GM11168 (cell line): Measurements from ENCODE around the gene CDON.
"Not testable (repeated sequence)": the region's sequence is repeated elsewhere in the genome, so short reads cannot be mapped to it uniquely, and the experiment has no call there.

Experiments used
- in situ Hi-C: fragments of 300-500 bp; cut with MboI; formaldehyde crosslinking; loops from one replicate; pipeline ENCODE4 v1.12.0; 2022; ENCODE audit warnings: low sequenced_read_pairs; ENCODE audit not compliant: unreplicated experiment

The CDON gene

DNA sequence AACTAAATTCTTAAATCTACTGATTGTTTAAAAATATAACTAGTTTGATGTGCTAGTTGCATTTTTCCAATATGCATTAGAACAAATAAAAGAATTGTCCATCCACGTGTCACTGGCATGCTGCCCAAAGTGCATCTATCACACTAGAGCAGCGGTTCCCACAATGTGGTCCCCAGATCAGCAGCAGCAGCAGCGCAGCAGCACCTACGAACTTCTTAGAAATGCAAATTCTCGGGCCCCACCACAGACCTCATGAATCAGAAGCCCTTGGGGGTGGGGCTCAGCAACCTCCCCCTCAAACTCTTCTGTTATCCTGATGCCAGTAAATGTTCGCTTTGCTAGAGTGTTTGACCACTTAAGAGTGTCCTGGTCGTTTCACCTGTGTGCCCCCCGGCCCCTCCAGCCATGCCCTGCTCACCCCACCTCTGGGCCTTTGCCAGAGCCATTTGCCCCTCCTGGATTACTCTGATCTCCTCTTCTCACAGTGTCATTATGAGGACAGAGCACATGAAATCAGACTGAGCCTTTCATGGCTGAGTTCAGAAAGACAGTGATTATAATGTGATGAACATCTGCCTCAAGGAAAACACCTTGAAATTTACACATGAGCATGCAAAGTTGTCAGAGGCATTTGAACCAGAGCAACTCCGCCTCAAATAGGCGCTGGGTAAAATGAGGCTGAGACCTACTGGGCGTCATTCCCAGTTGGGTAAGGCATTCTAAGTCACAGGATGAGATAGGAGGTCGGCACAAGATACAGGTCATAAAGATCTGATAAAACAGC lies 129.4 kb downstream of the CDON start:
- in situ Hi-C loops: no loop called here

DNA sequence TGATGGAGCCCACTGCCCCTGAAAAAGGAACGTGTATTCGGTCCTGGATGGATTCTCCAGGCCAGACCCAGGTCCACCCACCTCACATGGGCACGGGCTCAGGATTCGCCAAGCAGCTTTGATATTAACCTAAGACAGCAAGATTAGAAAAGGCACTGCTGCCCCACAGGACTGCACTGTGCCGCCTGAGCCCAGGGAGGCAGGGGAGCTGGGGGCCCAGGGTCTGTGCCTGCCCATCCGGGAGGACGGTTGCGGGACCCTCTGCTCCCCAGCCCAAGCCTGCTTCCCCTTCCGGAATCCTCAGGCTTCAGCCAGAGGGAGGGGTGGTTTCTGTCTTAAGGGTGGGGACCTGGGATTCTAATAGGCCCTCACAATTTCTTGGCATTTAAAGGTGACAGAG lies 130.4 kb downstream of the CDON start:
- in situ Hi-C loops: no loop called here

DNA sequence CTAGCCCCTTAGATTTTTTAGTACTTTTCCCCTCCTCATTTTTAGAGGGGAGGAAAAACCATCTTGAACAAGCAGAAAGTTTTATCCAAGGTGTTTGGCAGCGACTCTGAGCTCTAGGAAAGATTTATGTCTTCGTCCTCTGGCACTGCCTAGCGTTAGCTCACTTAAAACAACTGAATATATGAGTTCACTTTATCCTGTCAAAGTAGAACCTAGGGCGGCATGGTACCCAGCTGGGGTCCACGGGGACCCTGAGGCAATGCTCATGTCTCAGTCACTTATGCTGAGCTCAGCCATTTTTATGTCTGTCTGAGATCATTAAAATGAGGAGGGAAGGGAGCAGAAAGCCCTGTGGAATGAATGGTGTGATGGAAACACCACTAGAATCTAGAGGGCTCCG lies 131.0 kb downstream of the CDON start:
- in situ Hi-C loops: no loop called here

DNA sequence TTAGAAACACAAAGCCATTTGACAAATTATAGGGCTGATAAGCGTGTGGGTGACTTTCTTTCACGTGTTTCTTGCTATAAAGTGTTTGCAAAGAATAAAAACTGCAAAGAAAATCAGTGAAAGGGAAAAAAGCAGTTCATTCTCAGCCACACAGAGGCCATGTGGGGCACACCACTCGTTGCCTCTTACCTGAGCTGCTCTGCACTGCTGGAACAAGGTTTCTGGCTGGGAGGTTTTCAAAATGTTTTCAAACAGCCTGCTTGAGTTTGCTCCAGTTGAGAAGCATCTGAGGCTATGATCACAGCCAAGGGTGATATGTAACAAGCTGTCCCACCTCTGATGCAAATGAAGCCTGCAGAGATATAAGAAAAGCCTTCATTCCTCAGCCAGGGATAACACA lies 131.6 kb downstream of the CDON start:
- in situ Hi-C loops: no loop called here

DNA sequence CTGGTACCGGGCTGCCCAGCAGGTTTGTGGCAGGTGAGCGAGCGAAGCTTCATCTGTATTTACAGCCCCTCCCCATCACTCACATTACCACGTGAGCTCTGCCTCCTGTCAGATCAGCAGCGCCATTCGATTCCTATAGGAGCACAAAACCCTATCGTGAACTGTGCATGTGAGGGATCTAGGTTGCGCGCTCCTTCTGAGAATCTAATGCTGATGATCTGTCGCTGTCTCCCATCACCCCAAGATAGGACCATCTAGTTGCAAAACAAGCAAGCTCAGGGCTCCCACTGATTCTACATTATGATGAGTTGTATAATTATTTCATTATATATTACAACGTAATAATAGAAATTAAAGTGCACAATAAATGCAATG lies 132.6 kb downstream of the CDON start:
- in situ Hi-C loops: no loop called here

DNA sequence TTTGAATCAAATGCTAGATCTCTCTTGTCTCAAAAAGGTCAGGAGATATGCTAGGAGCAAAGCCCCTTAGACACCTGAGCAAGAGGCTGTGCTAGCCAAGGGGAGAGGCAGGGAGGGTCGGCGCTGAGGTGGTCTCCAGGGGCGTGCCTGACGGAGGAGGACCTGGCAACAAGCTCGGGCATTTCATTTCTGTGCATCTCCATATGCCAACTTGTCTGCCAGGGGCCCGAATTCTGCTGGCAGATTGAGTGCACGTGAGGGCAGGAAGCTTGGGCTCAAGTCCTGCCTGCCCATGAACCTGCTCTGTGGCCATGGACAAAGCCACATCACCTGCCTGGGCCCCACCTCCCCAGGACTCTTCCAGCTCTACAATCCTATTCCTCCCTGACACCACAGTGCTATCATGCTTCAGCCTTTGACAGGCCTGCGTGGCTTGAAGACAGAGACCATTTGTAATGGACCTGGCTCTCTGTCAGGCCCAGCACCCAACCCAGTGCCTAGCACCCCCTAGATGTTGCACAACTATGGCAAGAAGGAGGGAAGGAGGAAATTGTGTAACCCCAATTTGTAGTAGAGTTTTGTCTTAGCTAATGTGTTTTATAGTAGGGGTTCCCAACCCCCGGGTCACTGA lies 133.1 kb downstream of the CDON start:
- in situ Hi-C loops: loop anchor here (10.0 kb wide), 1 partner anchor 265 kb away; no protein-coding TSS in a partner anchor

DNA sequence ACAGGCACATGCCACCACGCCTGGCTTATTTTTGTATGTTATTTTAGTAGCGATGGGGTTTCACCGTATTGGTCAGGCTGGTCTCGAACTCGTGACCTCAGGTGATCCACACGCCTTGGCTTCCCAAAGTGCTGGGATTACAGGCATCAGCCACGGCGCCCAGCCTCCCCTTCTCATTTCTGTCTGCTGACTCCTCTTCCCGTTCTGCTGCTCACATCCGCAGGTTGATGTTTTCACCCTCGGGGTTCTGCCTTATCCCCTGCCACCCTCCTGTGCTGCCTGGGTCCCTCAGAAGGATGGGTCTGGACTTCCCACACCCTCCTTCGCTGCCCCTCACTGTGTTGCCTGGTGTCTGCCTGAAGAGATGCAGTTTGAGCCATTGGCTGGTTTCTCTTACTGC lies 136.0 kb downstream of the CDON start:
- in situ Hi-C loops: loop anchor here (10.0 kb wide), 1 partner anchor 268 kb away; no protein-coding TSS in a partner anchor

DNA sequence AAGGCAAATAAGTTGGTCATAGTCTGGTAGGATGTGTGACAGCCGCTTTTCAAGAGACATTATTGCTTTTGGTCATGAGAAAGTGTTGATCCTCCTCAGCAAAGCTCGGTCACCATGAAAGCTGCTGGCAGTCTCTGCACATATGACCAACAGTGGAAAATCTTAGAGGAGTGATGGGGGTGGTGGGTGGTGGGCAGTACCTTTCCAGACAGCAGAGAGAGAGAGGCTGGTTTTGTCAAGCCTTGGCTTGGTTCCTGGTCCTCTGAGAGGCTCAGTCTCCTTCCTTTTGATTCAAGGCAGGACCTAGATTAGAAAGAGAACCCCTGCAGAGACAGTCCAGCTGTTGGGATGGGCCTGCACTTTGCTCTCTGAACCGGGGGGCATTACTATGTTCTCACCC lies 136.9 kb downstream of the CDON start:
- in situ Hi-C loops: loop anchor here (10.0 kb wide), 1 partner anchor 269 kb away; no protein-coding TSS in a partner anchor

DNA sequence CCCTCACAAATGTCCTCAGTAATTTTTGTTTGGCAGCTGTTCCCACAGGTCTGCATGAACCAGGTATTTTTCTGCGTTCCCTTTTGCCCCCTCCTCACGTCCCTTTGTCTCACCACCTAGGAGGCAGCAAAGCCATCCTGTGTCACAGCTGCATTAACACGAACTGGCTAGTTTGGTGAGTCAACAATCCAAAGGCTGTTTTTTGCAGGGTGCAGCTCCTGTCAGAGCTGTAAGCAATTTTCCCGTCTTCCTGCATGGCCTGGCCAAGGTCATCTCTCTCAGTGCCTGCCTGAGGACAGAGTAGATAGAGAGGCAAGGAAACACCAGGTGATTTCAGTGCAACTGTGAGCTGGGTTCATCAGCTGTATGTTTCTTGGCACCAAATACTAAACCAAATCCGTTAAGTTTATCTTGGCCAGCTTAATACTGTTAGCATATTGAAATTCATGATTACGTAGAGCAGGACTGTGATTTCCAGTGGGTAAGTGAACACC lies 137.4 kb downstream of the CDON start:
- in situ Hi-C loops: loop anchor here (10.0 kb wide), 1 partner anchor 270 kb away; no protein-coding TSS in a partner anchor

DNA sequence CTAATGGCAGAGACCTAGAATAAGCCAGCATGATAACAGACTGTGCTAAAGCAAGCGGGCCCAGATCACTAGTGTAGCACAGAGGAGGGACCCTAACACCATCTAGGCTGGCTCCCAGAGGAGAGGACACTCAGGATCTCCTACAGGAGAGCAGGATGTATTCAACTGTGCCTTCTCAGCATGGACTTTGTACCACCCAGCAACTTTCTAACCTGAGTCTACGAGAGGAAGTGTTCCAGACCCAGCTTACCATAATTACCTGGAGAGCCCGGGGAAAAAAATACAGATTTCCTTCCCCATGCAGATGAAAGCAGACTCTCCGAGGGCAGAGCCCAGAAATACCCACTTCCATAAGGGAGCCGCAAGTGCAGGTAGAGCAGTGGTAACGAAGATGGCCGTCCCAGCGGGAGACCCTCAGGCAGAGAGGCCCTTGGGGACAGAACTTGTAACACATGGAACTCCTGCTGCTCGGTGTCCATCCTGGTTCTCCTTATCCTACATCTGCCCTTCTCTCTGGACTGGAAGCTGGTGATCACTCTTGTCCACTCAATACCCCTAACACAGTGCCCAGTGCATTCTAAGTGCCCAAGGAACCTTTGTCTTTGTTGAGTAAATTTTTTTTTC lies 138.2 kb downstream of the CDON start:
- in situ Hi-C loops: loop anchor here (10.0 kb wide), 1 partner anchor 270 kb away; no protein-coding TSS in a partner anchor

DNA sequence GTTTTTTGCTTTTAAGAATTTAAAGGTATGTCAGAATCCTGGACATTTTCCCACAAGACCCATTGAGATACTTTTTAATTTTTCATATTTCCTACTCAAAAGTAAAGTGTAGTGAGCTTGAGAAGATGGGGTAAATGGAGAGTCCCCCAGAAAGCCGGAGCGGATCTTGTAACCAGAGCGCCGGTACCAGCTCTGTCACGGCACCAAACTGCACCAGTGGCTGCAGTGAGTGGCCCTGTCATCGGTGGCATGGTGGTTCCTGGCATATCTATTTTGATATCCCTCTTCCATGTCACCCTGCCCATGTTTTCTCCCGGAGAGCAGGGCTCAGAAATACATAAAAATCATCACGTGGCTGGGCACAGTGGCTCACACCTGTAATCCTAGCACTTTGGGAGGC lies 139.0 kb downstream of the CDON start:
- in situ Hi-C loops: loop anchor here (10.0 kb wide), 1 partner anchor 271 kb away; no protein-coding TSS in a partner anchor

DNA sequence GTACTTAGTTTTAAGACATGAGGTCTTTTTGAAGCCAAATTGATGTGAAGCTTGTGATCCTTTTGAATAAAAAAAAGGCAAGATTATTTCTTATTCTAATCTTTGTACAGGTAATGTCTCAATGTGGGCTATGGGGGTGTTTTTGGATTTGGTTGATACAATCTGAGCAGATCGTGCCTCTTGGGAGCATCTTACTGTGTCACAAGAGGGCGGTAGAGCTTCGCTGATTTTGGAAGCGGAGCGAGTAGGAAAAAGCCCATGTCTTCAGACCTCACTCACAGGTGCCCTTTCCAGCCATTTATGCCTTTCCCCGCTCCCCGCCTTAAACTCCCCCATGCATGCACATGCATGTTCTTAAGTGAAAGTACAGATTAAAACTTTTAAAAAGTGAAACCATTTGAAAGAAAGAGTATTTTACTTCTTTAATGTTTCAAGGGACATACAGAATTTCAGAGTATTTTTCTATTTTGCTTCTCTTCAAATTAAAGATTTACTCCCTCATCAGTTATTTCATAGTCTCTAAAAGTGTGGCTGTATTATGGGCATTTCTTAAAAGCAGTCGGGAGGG lies 139.6 kb downstream of the CDON start:
- in situ Hi-C loops: loop anchor here (10.0 kb wide), 1 partner anchor 272 kb away; no protein-coding TSS in a partner anchor

DNA sequence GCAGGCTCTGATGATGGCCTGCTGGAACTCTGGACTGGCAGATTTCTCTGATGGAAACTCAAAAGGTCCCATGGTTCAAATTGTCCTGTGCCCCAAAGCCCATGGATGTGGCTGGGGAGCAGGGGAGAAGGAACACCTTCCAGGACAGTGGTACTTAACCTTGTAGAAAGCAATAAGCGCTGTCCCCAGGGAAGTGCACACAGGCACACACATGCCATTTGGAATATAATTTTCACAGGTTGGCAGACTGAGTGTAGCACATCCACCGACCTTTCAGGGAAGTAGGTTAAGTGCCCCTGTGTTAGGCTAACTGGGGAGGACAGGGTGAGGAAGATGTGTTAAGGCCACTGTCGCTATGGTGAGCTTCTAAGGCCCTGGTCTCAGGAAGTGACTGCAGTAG lies 140.5 kb downstream of the CDON start:
- in situ Hi-C loops: loop anchor here (10.0 kb wide), 1 partner anchor 273 kb away; no protein-coding TSS in a partner anchor

DNA sequence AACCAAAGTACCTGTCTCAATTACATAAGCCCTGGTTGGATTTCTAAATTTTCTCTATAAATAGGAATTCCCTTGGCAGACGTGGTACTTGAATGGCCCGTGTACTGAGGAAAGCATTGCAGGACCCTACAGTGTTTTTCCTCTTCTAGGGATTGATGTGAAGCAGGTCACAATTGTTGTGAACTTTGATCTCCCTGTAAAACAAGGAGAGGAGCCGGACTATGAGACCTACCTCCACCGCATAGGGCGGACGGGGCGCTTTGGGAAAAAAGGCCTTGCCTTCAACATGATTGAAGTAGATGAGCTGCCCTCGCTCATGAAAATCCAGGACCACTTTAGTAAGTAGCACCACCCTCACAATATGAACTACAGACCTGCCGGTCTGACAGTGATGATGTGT lies 141.6 kb downstream of the CDON start:
- in situ Hi-C loops: loop anchor here (10.0 kb wide), 1 partner anchor 274 kb away; no protein-coding TSS in a partner anchor

DNA sequence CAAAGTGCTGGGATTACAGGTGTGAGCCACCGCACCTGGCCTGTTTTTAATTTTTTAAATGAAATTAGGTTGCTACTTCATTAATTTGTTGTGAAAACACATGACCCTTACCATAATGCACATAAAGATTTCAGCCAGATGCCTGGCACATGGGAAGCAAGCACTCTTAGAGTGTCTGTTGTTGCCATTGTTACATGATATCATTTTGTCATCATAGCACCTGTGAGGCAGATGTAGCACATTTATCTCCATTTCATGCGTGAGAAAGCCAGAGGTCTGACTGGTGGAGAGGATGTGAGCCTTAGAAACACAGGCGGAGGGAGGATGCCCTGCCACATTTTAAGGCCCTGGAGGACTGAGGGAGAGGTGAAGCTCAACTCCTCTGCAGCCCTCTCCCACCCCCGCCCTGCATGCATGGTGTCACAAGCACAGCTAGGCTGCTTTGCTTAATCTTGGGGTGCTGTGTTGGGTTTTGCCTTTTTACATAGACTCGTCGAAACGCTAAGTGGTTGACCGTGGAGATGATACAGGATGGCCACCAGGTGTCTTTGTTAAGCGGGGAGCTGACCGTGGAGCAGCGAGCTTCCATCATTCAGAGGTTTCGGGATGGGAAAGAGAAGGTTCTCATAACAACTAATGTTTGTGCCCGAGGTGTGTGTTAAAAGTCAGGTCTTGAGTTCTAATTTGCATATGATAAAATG lies 144.4 kb downstream of the CDON start:
- in situ Hi-C loops: no loop called here

DNA sequence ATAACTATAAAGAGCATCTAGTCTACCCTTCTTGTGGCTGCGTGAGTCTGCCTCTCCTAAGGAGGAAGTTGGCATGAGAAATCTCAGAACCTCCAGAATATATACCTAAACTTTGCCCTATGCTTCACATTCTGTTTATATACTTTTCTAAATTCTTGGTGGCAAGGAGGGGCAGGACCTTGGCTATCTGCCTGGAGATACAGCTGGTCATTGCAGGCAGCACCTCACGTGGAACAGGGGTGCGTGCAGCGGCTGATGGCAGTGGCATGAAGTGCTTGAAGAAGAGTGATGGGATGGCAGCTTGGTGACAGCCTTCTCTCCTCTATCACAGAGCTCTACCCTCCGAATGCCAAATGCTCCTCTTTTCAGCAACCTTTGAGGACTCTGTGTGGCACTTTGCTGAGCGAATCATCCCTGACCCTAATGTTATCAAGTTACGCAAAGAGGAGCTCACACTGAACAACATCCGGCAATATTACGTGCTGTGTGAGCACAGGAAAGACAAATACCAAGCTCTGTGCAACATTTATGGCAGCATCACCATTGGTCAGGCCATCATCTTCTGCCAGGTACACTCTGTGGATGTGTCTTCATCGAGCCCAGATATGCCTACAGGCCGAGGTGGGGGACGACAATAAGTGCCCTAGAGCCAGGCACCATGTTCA lies 145.9 kb downstream of the CDON start:
- in situ Hi-C loops: no loop called here

DNA sequence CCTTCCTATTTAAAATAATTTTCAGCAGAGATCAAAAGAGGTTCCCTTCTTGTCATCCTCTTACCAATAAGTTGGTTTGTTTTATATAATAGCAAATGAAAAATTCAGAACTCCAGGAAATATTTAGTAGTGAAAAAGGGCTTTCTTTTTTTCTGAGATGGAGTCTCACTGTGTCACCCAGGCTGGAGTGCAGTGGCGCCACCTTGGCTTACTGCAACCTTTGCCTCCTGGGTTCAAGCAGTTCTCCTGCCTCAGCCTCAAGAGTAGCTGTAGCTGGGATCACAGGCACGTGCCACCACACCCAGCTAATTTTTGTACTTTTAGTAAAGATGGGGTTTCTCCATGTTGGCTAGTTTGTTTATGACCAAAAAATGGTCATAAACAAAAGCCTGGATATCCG lies 148.1 kb downstream of the CDON start:
- in situ Hi-C loops: not testable (repeated sequence)

DNA sequence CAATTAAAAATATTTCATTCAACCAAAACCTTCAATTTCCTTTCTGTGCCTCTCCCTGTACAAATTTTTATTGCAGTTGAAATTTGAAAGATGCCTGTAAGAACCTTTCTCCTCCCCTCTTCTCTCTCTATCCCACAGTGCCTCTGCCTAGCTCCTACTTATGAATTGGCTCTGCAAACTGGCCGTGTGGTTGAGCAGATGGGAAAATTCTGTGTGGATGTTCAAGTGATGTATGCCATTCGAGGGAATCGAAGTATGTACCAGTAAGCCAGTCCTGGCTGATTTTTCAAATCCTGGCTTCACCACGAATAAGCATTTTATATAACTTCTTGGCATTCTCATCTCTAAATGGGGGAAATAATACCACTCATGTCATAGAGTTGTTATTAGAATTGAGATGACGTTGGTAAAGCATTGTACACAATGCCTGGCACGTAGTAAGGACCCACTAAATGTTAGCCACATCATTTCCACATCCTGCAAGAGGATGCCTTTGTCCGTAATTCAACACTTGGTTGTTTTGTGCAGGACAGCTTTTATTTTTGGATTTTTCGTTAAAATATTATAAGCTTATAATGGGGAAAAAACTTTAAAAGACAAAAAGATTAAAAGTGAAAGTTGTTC lies 152.3 kb downstream of the CDON start:
- in situ Hi-C loops: no loop called here
